Heart right ventricle (tissue), 16 donors: ENCODE results near the gene ACTG2. TPM values are rescaled to one million over a fixed set of nuclear protein-coding genes. Genes with fewer than 3 reads are reported as not detected.

ENCODE experiments used
- ATAC-seq, 8 donors: fragments of 200-7000 bp; cut with Tn5 transposase; one replicate each; pipeline ENCODE4 v1.9.1; 2020; ENCODE audit warnings: mild to moderate bottlenecking in 8 of 8, moderate library complexity in 8 of 8, moderate number of reproducible peaks in 1 of 8
- DNase-seq, 2 donors: peaks; one replicate each; pipeline ENCODE4 v3.0.0-alpha.2; 2020
- H3K27ac ChIP-seq, 10 donors: fragments of 200-600 bp; sonication (generic) in 2 of 10; one replicate each; pipeline versions ENCODE4 v1.5.0 to v1.8.0; 2020 to 2022; ENCODE audit warnings: mild to moderate bottlenecking in 3 of 10
- H3K27me3 ChIP-seq, 7 donors: fragments of 200-600 bp; one replicate each; pipeline ENCODE4 v1.8.0; 2021 to 2022; ENCODE audit warnings: mild to moderate bottlenecking in 2 of 7
- H3K36me3 ChIP-seq, 9 donors: fragments of 200-600 bp; sonication (generic) in 1 of 9; one replicate each; pipeline versions ENCODE4 v1.5.0 to v1.8.0; 2020 to 2022; ENCODE audit warnings: mild to moderate bottlenecking in 2 of 9
- H3K4me1 ChIP-seq, 9 donors: fragments of 200-600 bp; sonication (generic) in 1 of 9; one replicate each; pipeline versions ENCODE4 v1.5.0 to v1.8.0; 2020 to 2022; ENCODE audit warnings: mild to moderate bottlenecking in 4 of 9
- H3K4me3 ChIP-seq, 10 donors: fragments of 200-600 bp; sonication (generic) in 2 of 10; one replicate each; pipeline versions ENCODE4 v1.5.0 to v1.8.0; 2020 to 2022; ENCODE audit warnings: mild to moderate bottlenecking in 7 of 10, moderate library complexity in 2 of 10
- H3K9me3 ChIP-seq, 11 donors: fragments of 200-600 bp in 10 of 11; sonication (generic) in 2 of 11; one replicate each; pipeline versions ENCODE4 v1.5.0 to v1.8.0; 2013 to 2022; ENCODE audit warnings: mild to moderate bottlenecking in 2 of 11, control low read depth in 1 of 11, moderate library complexity in 1 of 11
- WGBS, 2 donors: extraction: QIAGEN DNeasy Blood & Tissue Kit; methylation state at CpG; one replicate each; pipeline ENCODE4 v1.1.7; 2013; ENCODE audit warnings: inconsistent platforms in 1 of 2; 5-methylcytosine and 5-hydroxymethylcytosine counted together
- intact Hi-C, 10 donors: fragments of 100-400 bp; cut with DNase I; formaldehyde crosslinking; loops; one replicate each; pipeline versions ENCODE4 v1.11.1 to v1.14.2; 2022
- polyA plus RNA-seq, 2 donors: library from polyadenylated mRNA; stranded (reverse); fragments of 200-250 nt; gene quantifications; one replicate each; pipeline ENCODE4 v1.2.3, GENCODE V29; 2013
- total RNA-seq, 10 donors: library from RNA; stranded (reverse); fragmentation: NEBNext Ultra II Directional in 3 of 10; extraction: Animal tissue kit (Norgen Biotek cat#: 25700) in 3 of 10; gene quantifications; one replicate each; pipeline versions ENCODE4 v1.2.1 to v1.2.4, GENCODE V29; 2021 to 2023
- TF ChIP-seq, protein P1 (sequence below), 9 donors: fragments of 200-600 bp; sonication (generic) in 2 of 9; IDR thresholded peaks; one replicate each; pipeline versions ENCODE4 v1.5.0 to v1.8.0; 2021 to 2022; ENCODE audit warnings: antibody characterized with exemption in 9 of 9, mild to moderate bottlenecking in 5 of 9, moderate library complexity in 1 of 9
- donor health status: Arrhythmogenic right ventricular cardiomyopathy.
- donor health status: ischemic (EF 13 %, LVEDD 7.1; RV severe dilation, severe dysfunction).
- donor health status: healthy with polysubstance abuse.
- donor health status: DM: no; HTN: yes; CAD: no.
- donor health status: DM: no; HTN: no; CAD: no.
- donor health status: ischemic (EF 25% LVEDD 6.9; RV normal size, moderate dysfunction).
- donor health status: ischemic (EF 25% LVEDD 5.7; RV mildly dilated, moderate dysfunction).
- donor health status: healthy.
- donor health status: DM: yes; HTN: yes; CAD: no.
- donor health status: Ischemic cardiomyopathy.
- donor health status: ischemic (EF 35%, LVEDD 5.7; RV mildly dilated, moderate dysfunction).
- donor health status: nonischemic (EF 11% LVEDD 7.7; RV severe dilation, severe dysfunction).
- donor health status: DM: yes; HTN: yes; CAD: no.
- donor health status: PGD.
- donor health status: ischemic (EF 29% LVEDD 5.4; RV normal size, mild dysfunction).
- donor health status: nonischemic (EF 23%, LVEDD 6.1; RV moderate dilation, normal function).

ACTG2 gene
- total and polyA plus RNA-seq, 12 donors, result 0.52 to 44.1 (median 2.0) TPM

DNA sequence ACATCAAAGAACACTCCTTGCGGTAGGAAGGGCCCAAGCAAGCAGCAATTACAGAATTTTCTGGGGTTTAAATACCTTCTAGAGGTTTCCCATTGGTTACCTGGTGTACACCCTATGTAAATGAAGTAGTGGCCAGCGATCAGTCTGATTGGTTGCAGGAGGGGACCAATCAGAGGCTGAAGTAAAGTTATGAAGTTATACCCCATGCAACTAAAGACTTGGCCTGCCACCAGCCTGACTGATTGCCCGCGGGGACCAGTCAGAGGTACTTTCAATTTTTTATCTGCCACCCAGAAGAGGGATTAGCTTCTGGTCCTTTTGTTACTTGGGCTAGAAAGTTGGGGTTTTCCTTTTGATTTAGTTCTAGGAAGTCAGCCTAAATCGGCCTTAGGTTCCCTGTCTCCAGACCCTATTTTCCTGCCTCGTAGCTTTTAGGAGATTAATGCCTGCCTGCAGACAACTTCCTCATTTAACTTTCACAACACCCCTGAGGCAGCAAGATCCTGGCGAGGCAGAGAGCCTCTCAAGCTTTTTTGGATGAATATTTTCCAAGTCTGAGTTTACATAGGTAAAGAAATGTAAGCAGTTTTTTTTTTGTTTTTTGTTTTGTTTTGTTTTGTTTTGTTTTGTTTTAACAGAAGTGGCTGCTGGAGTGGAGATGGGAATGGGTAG is 32.4 kb downstream of the ACTG2 start:
- intact Hi-C loops, result loop anchor here in 6 of 10 donors (5.0 to 10.0 kb wide), 9 partner anchors 50 to 220 kb away; partner anchors contain the start of genes TET3 (in 3 of the 6), BOLA3 (in 1 of the 6) and STAMBP (in 1 of the 6)
- Histone ChIP-seq H3K27me3 (peaks cover 0 to 14% (median 6%) of the 10 kb centered on the region in 7 donors), H3K27ac (peak overlapping the region in 1 of 10 donors; percentile 98), H3K4me1 (peaks cover 0 to 39% (median 34%) of the 10 kb centered on the region in 9 donors), H3K9me3 (no peaks in the 10 kb centered on the region), H3K4me3 (no peak overlapping the region), H3K36me3 (no peaks in the 10 kb centered on the region)
- TF ChIP-seq, protein P1, sequence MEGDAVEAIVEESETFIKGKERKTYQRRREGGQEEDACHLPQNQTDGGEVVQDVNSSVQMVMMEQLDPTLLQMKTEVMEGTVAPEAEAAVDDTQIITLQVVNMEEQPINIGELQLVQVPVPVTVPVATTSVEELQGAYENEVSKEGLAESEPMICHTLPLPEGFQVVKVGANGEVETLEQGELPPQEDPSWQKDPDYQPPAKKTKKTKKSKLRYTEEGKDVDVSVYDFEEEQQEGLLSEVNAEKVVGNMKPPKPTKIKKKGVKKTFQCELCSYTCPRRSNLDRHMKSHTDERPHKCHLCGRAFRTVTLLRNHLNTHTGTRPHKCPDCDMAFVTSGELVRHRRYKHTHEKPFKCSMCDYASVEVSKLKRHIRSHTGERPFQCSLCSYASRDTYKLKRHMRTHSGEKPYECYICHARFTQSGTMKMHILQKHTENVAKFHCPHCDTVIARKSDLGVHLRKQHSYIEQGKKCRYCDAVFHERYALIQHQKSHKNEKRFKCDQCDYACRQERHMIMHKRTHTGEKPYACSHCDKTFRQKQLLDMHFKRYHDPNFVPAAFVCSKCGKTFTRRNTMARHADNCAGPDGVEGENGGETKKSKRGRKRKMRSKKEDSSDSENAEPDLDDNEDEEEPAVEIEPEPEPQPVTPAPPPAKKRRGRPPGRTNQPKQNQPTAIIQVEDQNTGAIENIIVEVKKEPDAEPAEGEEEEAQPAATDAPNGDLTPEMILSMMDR (IDR thresholded peaks at IDR 0.05), result no peak
- ATAC-seq (no peak), DNase-seq (no peak)
- 85 to 87% methylated on average over 7 of the region's 7 CpGs for WGBS, 2 donors

DNA sequence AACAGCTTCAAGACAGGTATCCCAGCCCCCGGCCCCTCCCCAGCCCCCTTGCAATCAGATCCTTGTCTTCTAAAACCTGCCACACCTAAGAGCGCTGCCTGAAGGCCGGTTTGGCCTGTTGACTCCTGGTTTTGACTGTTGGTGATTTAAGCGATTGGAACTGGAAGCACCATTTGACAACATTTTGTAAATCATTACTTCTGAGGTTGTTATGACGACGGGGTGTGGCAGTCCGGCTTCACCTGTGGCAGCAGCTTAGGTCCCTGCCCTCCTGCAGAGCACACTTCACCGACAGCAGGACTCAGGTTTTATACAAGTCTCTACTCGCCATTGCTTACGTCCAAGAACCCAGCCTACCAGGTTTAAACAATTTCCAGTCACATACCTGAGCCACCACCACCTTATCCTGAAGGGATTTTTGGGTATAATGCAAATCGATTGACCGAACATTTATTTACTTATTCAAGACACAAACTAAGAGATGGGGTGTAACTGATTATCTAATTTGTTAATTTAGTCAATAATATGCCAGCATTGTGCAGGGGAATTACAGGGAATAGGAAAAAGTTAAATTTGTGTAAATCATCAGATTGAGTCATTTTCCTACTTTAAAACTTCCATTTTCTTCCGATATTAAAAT is 33.2 kb downstream of the ACTG2 start:
- ATAC-seq (no peak), DNase-seq (no peak)
- WGBS, 2 donors, result 78 to 80% methylated on average over 13 of the region's 13 CpGs
- Histone ChIP-seq H3K4me1 (peaks cover 0 to 45% (median 34%) of the 10 kb centered on the region in 9 donors), H3K27ac (peak overlapping the region; percentile 44 to 98 (median 96)), H3K9me3 (no peaks in the 10 kb centered on the region), H3K4me3 (peak overlapping the region; percentile 26 to 90 (median 78)), H3K36me3 (peaks cover 0 to 1% (median 0%) of the 10 kb centered on the region in 9 donors), H3K27me3 (peaks cover 0 to 8% (median 1%) of the 10 kb centered on the region in 7 donors)
- intact Hi-C loops, result loop anchor here in 6 of 10 donors (5.0 to 10.0 kb wide), 9 partner anchors 49 to 219 kb away; partner anchors contain the start of genes TET3 (in 3 of the 6), BOLA3 (in 1 of the 6) and STAMBP (in 1 of the 6)
- TF ChIP-seq, protein P1 (IDR thresholded peaks at IDR 0.05), result no peak

DNA sequence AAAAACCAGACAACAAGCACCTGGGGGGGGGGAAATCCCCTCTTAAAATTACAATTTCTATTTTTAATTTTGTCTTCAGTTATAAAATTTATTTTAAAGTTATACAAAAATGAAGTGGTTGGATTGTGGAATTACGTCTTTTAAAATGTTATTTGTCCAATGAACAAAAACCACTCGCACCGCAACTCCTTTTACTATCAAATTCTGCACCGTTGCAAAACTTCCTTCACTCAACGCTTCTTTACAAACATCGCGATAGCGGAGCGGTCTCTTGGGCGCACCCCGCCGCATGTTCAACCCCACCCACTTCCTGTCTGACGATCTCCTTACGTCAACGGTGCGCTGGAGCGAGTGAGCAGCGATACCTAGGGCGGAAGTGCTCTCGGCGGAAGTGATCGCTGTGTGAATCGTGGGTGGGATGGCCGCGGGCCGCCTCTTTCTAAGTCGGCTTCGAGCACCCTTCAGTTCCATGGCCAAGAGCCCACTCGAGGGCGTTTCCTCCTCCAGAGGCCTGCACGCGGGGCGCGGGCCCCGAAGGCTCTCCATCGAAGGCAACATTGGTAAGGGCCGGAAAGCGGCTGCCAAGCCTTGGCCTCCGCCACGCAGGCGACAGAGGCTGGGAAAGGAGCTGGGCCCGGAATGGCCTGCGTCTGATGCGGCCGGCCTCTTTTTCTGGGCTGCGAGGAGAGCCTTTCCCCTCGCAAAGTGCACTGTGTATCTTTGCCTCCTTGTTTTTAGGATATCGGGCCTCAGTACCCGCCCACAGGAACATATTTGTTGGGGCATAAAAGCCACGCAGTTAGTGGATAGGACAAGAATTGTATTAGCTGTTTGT is 33.9 kb downstream of the ACTG2 start, which contains the start of gene DGUOK:
TSS of gene DGUOK (plus strand) at position 388 of the 835 bp plus-strand sequence. CDS start at position 419, 31 bp downstream.
- intact Hi-C loops, result loop anchor here in 6 of 10 donors (5.0 to 10.0 kb wide), 9 partner anchors 48 to 218 kb away; partner anchors contain the start of genes TET3 (in 3 of the 6), BOLA3 (in 1 of the 6) and STAMBP (in 1 of the 6)
- Histone ChIP-seq H3K27ac (peak within 1 kb of the TSS; percentile 81 to 98 (median 96)), H3K4me3 (peak within 1 kb of the TSS; percentile 68 to 90 (median 78)), H3K9me3 (no peaks in the 10 kb centered on the region), H3K36me3 (peaks cover 0 to 6% (median 0%) of the 10 kb centered on the region in 9 donors), H3K4me1 (peaks cover 0 to 53% (median 37%) of the 10 kb centered on the region in 9 donors), H3K27me3 (peaks cover 0 to 6% (median 0%) of the 10 kb centered on the region in 7 donors)
- TF ChIP-seq, protein P1 (IDR thresholded peaks at IDR 0.05), result no peak
- ATAC-seq (peak; percentile 100), DNase-seq (peak; percentile 93 to 99)
- 0 to 1% methylated on average over 50 of the region's 50 CpGs for WGBS, 2 donors
